ENCODE measurements around the gene INO80.
"Not testable (repeated sequence)": the region's sequence is repeated elsewhere in the genome, so short reads cannot be mapped to it uniquely, and the experiment has no call there.

INO80 gene

GRCh38 chr15:41116116-41116961, at the start of gene INO80:
INO80 (minus strand) TSS chr15:41116280; CDS start chr15:41096310, 19,970 bp downstream.
- DNase-seq (ENCODE audit: low spot score) = peak; percentile 99

- DNase-seq (ENCODE audit: low spot score) = no peak
Measured at GRCh38 chr15:41161736-41162135, 45.7 kb upstream of the INO80 start.

GRCh38 chr15:41161336-41161735, 45.3 kb upstream of the INO80 start:
- DNase-seq (ENCODE audit: low spot score) = no peak

GRCh38 chr15:41160639-41161315, 44.7 kb upstream of the INO80 start:
- DNase-seq (ENCODE audit: low spot score) = no peak

- no peak for DNase-seq (ENCODE audit: low spot score)
Measured at GRCh38 chr15:41154412-41154811, 38.3 kb upstream of the INO80 start.

GRCh38 chr15:41153733-41154132, 37.7 kb upstream of the INO80 start:
- DNase-seq (ENCODE audit: low spot score) = no peak

- no peak for DNase-seq (ENCODE audit: low spot score)
Measured at GRCh38 chr15:41151451-41152005, 35.4 kb upstream of the INO80 start.

GRCh38 chr15:41150279-41150678, 34.2 kb upstream of the INO80 start:
- DNase-seq (ENCODE audit: low spot score) = no peak

GRCh38 chr15:41148065-41148464, 32.0 kb upstream of the INO80 start:
- no peak for DNase-seq (ENCODE audit: low spot score)

GRCh38 chr15:41139619-41140018, 23.5 kb upstream of the INO80 start:
- no peak for DNase-seq (ENCODE audit: low spot score)

GRCh38 chr15:41139112-41139511, 23.0 kb upstream of the INO80 start:
- not testable (repeated sequence) for DNase-seq (ENCODE audit: low spot score)

- not testable (repeated sequence) for DNase-seq (ENCODE audit: low spot score)
Measured at GRCh38 chr15:41135580-41135979, 19.5 kb upstream of the INO80 start.

- no peak for DNase-seq (ENCODE audit: low spot score)
Measured at GRCh38 chr15:41133454-41133853, 17.4 kb upstream of the INO80 start.

- not testable (repeated sequence) for DNase-seq (ENCODE audit: low spot score)
Measured at GRCh38 chr15:41132094-41132493, 16.0 kb upstream of the INO80 start.

- no peak for DNase-seq (ENCODE audit: low spot score)
Measured at GRCh38 chr15:41128174-41128902, 12.3 kb upstream of the INO80 start.

GRCh38 chr15:41125931-41126642, 10.0 kb upstream of the INO80 start:
- DNase-seq (ENCODE audit: low spot score) = no peak

GRCh38 chr15:41125063-41125669, 9.1 kb upstream of the INO80 start:
- no peak for DNase-seq (ENCODE audit: low spot score)

GRCh38 chr15:41124058-41124457, 8.0 kb upstream of the INO80 start:
- DNase-seq (ENCODE audit: low spot score) = no peak

- no peak for DNase-seq (ENCODE audit: low spot score)
Measured at GRCh38 chr15:41122849-41123248, 6.8 kb upstream of the INO80 start.

GRCh38 chr15:41121951-41122350, 5.9 kb upstream of the INO80 start:
- no peak for DNase-seq (ENCODE audit: low spot score)

- DNase-seq (ENCODE audit: low spot score) = no peak
Measured at GRCh38 chr15:41116962-41117252, 827 bp upstream of the INO80 start.
